Measurements from ENCODE around the gene METTL17.

DNA sequence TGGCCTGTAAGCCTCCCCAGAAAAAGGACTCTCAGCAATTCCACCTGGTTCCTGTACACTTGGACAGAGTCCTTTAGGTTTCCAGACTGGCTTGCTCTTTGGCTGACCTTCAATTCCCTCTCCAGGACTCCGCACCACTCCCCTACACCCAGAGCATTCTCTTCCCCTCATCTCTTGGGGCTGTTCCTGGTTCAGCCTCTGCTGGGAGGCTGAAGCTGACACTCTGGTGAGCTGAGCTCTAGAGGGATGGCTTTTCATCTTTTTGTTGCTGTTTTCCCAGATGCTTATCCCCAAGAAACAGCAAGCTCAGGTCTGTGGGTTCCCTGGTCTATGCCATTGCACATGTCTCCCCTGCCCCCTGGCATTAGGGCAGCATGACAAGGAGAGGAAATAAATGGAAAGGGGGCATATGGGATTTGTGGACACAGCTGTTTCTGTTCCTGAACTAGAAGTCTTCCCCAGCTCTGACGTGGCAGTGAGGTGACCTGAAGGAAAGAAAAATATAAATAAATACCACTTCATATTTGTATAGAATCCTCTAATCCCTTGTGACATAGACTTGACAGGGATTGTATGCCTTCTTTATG, 53.7 kb downstream of the METTL17 start:
- TF ChIP-seq, protein P1, sequence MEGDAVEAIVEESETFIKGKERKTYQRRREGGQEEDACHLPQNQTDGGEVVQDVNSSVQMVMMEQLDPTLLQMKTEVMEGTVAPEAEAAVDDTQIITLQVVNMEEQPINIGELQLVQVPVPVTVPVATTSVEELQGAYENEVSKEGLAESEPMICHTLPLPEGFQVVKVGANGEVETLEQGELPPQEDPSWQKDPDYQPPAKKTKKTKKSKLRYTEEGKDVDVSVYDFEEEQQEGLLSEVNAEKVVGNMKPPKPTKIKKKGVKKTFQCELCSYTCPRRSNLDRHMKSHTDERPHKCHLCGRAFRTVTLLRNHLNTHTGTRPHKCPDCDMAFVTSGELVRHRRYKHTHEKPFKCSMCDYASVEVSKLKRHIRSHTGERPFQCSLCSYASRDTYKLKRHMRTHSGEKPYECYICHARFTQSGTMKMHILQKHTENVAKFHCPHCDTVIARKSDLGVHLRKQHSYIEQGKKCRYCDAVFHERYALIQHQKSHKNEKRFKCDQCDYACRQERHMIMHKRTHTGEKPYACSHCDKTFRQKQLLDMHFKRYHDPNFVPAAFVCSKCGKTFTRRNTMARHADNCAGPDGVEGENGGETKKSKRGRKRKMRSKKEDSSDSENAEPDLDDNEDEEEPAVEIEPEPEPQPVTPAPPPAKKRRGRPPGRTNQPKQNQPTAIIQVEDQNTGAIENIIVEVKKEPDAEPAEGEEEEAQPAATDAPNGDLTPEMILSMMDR (IDR thresholded peaks at IDR 0.05) = no peak
- TF ChIP-seq POLR2A (IDR thresholded peaks at IDR 0.05) = no peak
